ENCODE results near the gene MEGF6.

MEGF6 gene

GRCh38 chr1:3604997-3605823 lies 6.1 kb downstream of the MEGF6 start:
- CTCF ChIA-PET: no interaction called here
- TF ChIP-seq CTCF (IDR thresholded peaks at IDR 0.05; ENCODE audit: control extremely low read depth, extremely low read depth, low read depth, missing control alignments): no peak
- POLR2A ChIA-PET: no interaction called here
- DNase-seq (ENCODE audit: extremely low spot score): no peak

- CTCF ChIA-PET: interaction anchor here (1.2 kb wide), 1 partner anchor 14 kb away, joined by 5 read pairs; no protein-coding TSS in a partner anchor
These were observed 6.8 kb downstream of the MEGF6 start for GRCh38 chr1:3604468-3604974.

GRCh38 chr1:3603571-3604467 lies 7.5 kb downstream of the MEGF6 start:
- TF ChIP-seq CTCF (IDR thresholded peaks at IDR 0.05; ENCODE audit: control extremely low read depth, extremely low read depth, low read depth, missing control alignments): no peak
- CTCF ChIA-PET: interaction anchor here (1.2 kb wide), 1 partner anchor 15 kb away, joined by 5 read pairs; no protein-coding TSS in a partner anchor
- DNase-seq (ENCODE audit: extremely low spot score): no peak
- POLR2A ChIA-PET: no interaction called here

More at GRCh38 chr1:3604468-3604974, 6.8 kb downstream of the MEGF6 start:
- DNase-seq (ENCODE audit: extremely low spot score): no peak
- TF ChIP-seq CTCF (IDR thresholded peaks at IDR 0.05; ENCODE audit: control extremely low read depth, extremely low read depth, low read depth, missing control alignments): no peak
- POLR2A ChIA-PET: no interaction called here

- ChIA-PET CTCF (no interaction called here), POLR2A (no interaction called here)
- TF ChIP-seq CTCF (IDR thresholded peaks at IDR 0.05; ENCODE audit: control extremely low read depth, extremely low read depth, low read depth, missing control alignments): no peak
- DNase-seq (ENCODE audit: extremely low spot score): no peak
These were observed 8.2 kb downstream of the MEGF6 start for GRCh38 chr1:3603156-3603555.

- ChIA-PET POLR2A (no interaction called here), CTCF (interaction anchor here (0.7 kb wide), 1 partner anchor 34 kb away, joined by 3 read pairs; no protein-coding TSS in a partner anchor)
- DNase-seq (ENCODE audit: extremely low spot score): no peak
- TF ChIP-seq CTCF (IDR thresholded peaks at IDR 0.05; ENCODE audit: control extremely low read depth, extremely low read depth, low read depth, missing control alignments): no peak
These were observed 8.9 kb downstream of the MEGF6 start for GRCh38 chr1:3602375-3602774.

- no peak for DNase-seq (ENCODE audit: extremely low spot score)
- ChIA-PET CTCF (interaction anchor here (0.7 to 0.8 kb wide), 2 partner anchors 8 to 33 kb away, joined by 3 read pairs; no protein-coding TSS in a partner anchor), POLR2A (no interaction called here)
- TF ChIP-seq CTCF (IDR thresholded peaks at IDR 0.05; ENCODE audit: control extremely low read depth, extremely low read depth, low read depth, missing control alignments): no peak
These were observed 9.6 kb downstream of the MEGF6 start for GRCh38 chr1:3601743-3602142.
